Skeletal muscle tissue (tissue), 4 donors: Measurements from ENCODE around the gene ZBTB1. TPM values are rescaled to one million over a fixed set of nuclear protein-coding genes. Genes with fewer than 3 reads are reported as not detected.
"Not testable (repeated sequence)": the region's sequence is repeated elsewhere in the genome, so short reads cannot be mapped to it uniquely, and the experiment has no call there.

ENCODE experiments used
- H3K27ac ChIP-seq: one replicate; pipeline ENCODE4 v1.7.0; 2013; ENCODE audit warnings: mild to moderate bottlenecking, low read depth, low read length, inconsistent platforms
- H3K27me3 ChIP-seq, 3 donors: one replicate each; pipeline ENCODE4 v1.7.0; 2013; ENCODE audit warnings: low read length in 3 of 3; ENCODE audit not compliant: control insufficient read depth in 3 of 3, insufficient read depth in 3 of 3
- H3K36me3 ChIP-seq, 3 donors: one replicate each; pipeline ENCODE4 v1.7.0; 2013; ENCODE audit warnings: low read length in 3 of 3; ENCODE audit not compliant: control insufficient read depth in 3 of 3, insufficient read depth in 3 of 3
- H3K4me1 ChIP-seq, 3 donors: one replicate each; pipeline ENCODE4 v1.7.0; 2013; ENCODE audit warnings: low read length in 3 of 3, mild to moderate bottlenecking in 3 of 3; ENCODE audit not compliant: control insufficient read depth in 3 of 3, insufficient read depth in 3 of 3
- H3K4me3 ChIP-seq, 3 donors: one replicate each; pipeline ENCODE4 v1.7.0; 2013; ENCODE audit warnings: low read length in 3 of 3
- H3K9ac ChIP-seq, 3 donors: one replicate each; pipeline ENCODE4 v1.7.0; 2013; ENCODE audit warnings: low read length in 3 of 3, mild to moderate bottlenecking in 3 of 3, moderate library complexity in 2 of 3, low read depth in 1 of 3
- H3K9me3 ChIP-seq, 3 donors: one replicate each; pipeline ENCODE4 v1.7.0; 2013; ENCODE audit warnings: low read length in 3 of 3; ENCODE audit not compliant: control insufficient read depth in 3 of 3
- total RNA-seq: library from RNA; depleted of rRNA; stranded (reverse); fragments of >200 nt; gene quantifications from one replicate; pipeline ENCODE4 v1.2.3, GENCODE V29; 2014
- donor health status: Osteomylitis.

The ZBTB1 gene
- total RNA-seq, 1 donor from 2014 or later, result 32.9 TPM

- peaks cover 22 to 62% (median 47%) of the 10 kb centered on the region in 3 donors for H3K4me1 ChIP-seq
- H3K9me3 ChIP-seq, result no peaks in the 10 kb centered on the region
- no peak overlapping the region for H3K9ac ChIP-seq
- no peaks in the 10 kb centered on the region for H3K36me3 ChIP-seq
- H3K27me3 ChIP-seq, result no peaks in the 10 kb centered on the region
- H3K4me3 ChIP-seq, result no peak overlapping the region
- peak overlapping the region; percentile 16 for H3K27ac ChIP-seq
Measured at GRCh38 chr14:64507376-64508156, 3.0 kb downstream of the ZBTB1 start.

GRCh38 chr14:64508215-64508776 is 3.7 kb downstream of the ZBTB1 start:
- Histone ChIP-seq H3K4me1 (peaks cover 25 to 63% (median 49%) of the 10 kb centered on the region in 3 donors), H3K27ac (peak overlapping the region; percentile 16), H3K9ac (no peak overlapping the region), H3K4me3 (no peak overlapping the region), H3K36me3 (no peaks in the 10 kb centered on the region), H3K9me3 (no peaks in the 10 kb centered on the region), H3K27me3 (no peaks in the 10 kb centered on the region)

DNA sequence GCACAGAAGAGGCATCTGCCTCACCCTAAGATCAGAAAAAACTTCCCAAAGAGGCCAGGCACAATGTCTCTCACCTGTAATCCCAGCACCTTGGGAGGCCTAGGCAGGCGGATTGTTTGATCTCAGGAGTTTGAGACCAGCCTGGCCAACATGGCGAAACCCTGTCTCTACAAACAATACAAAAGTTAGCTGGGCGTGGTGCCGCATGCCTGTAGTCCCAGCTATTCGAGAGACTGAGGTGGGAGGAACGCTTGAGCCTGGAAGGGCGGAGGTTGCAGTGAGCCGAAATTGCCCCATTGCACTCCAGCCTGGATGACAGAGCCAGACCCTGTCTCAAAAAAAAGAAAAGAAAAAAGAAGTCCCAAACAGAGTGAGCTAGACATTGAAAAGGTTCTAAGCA is 4.5 kb downstream of the ZBTB1 start:
- Histone ChIP-seq H3K36me3 (no peaks in the 10 kb centered on the region), H3K9me3 (no peaks in the 10 kb centered on the region), H3K27me3 (no peaks in the 10 kb centered on the region), H3K27ac (no peak overlapping the region), H3K9ac (no peak overlapping the region), H3K4me3 (no peak overlapping the region), H3K4me1 (peaks cover 25 to 59% (median 49%) of the 10 kb centered on the region in 3 donors)

- peaks cover 23 to 50% (median 43%) of the 10 kb centered on the region in 3 donors for H3K4me1 ChIP-seq
- H3K4me3 ChIP-seq, result no peak overlapping the region
- no peaks in the 10 kb centered on the region for H3K36me3 ChIP-seq
- peak overlapping the region in 1 of 3 donors; percentile 11 for H3K9ac ChIP-seq
- H3K27me3 ChIP-seq, result no peaks in the 10 kb centered on the region
- H3K27ac ChIP-seq, result peak overlapping the region; percentile 28
- no peaks in the 10 kb centered on the region for H3K9me3 ChIP-seq
Measured at GRCh38 chr14:64510825-64511671, 6.5 kb downstream of the ZBTB1 start.

DNA sequence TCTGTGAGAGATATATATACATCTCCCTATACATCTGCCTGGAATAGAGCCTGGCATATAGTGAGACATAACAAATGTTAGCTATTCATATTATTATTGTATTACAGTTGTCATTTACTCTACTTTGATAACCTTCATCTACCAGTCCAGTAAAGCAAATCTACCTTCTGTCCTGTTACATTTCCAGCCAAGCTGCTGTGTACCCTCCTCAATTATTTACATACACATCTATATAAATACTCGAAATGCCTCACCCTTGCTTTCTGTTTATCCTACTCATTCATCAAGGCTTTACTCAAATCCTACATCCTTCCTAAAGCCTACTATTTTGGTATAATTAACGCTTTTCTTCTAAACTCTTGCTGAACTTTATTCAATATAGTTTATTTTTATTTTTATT is 8.7 kb downstream of the ZBTB1 start:
- H3K36me3 ChIP-seq, result no peaks in the 10 kb centered on the region
- no peaks in the 10 kb centered on the region for H3K27me3 ChIP-seq
- H3K9ac ChIP-seq, result no peak overlapping the region
- no peak overlapping the region for H3K4me3 ChIP-seq
- H3K9me3 ChIP-seq, result no peaks in the 10 kb centered on the region
- H3K4me1 ChIP-seq, result peaks cover 17 to 37% (median 36%) of the 10 kb centered on the region in 3 donors
- no peak overlapping the region for H3K27ac ChIP-seq

GRCh38 chr14:64515053-64515452 is 10.5 kb downstream of the ZBTB1 start:
- no peak overlapping the region for H3K27ac ChIP-seq
- peaks cover 16 to 32% (median 31%) of the 10 kb centered on the region in 3 donors for H3K4me1 ChIP-seq
- H3K9me3 ChIP-seq, result no peaks in the 10 kb centered on the region
- H3K36me3 ChIP-seq, result no peaks in the 10 kb centered on the region
- no peak overlapping the region for H3K9ac ChIP-seq
- no peaks in the 10 kb centered on the region for H3K27me3 ChIP-seq
- no peak overlapping the region for H3K4me3 ChIP-seq

DNA sequence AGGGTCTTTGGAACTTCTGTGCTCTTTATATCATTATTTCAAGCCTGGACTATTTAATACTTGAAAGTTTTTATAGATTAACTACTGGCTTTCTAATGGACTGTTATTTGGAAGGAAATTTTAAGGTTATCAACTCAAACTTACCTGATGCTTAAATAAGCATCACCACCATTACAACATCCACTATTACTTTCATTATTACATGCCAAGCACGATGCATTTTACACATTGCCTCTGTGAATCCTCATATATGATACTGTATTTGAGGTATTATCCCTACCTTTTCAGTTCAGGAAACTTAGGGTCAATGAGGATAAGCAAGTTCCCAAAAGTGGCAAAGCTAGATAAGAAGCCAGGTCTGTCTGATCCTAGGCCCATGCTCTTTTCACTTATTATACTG is 12.4 kb downstream of the ZBTB1 start:
- peaks cover 0 to 6% (median 2%) of the 10 kb centered on the region in 3 donors for H3K36me3 ChIP-seq
- H3K4me1 ChIP-seq, result peaks cover 9 to 18% (median 17%) of the 10 kb centered on the region in 3 donors

GRCh38 chr14:64517667-64518066 is 13.1 kb downstream of the ZBTB1 start:
- H3K4me1 ChIP-seq, result peaks cover 9 to 14% (median 12%) of the 10 kb centered on the region in 3 donors
- not testable (repeated sequence) for H3K27ac ChIP-seq, H3K9me3 ChIP-seq, H3K4me3 ChIP-seq, H3K9ac ChIP-seq, H3K27me3 ChIP-seq
- H3K36me3 ChIP-seq, result peaks cover 0 to 13% (median 9%) of the 10 kb centered on the region in 3 donors

More for the DNA sequence above, 12.4 kb downstream of the ZBTB1 start:
- H3K27me3 ChIP-seq, result no peaks in the 10 kb centered on the region
- no peak overlapping the region for H3K9ac ChIP-seq
- H3K4me3 ChIP-seq, result no peak overlapping the region
- H3K27ac ChIP-seq, result no peak overlapping the region
- H3K9me3 ChIP-seq, result no peaks in the 10 kb centered on the region

GRCh38 chr14:64518229-64518628 is 13.7 kb downstream of the ZBTB1 start:
- peaks cover 4 to 9% (median 8%) of the 10 kb centered on the region in 3 donors for H3K4me1 ChIP-seq
- H3K27me3 ChIP-seq, result no peaks in the 10 kb centered on the region
- no peak overlapping the region for H3K27ac ChIP-seq
- H3K36me3 ChIP-seq, result peaks cover 0 to 19% (median 11%) of the 10 kb centered on the region in 3 donors
- no peaks in the 10 kb centered on the region for H3K9me3 ChIP-seq
- H3K9ac ChIP-seq, result no peak overlapping the region
- H3K4me3 ChIP-seq, result no peak overlapping the region
